ENCODE results near the gene VPS41. TPM values are rescaled to one million over a fixed set of nuclear protein-coding genes. Genes with fewer than 3 reads are reported as not detected.

The VPS41 gene
- total RNA-seq, 2 donors from 2014 or later, result 46.8 to 49.4 TPM

DNA sequence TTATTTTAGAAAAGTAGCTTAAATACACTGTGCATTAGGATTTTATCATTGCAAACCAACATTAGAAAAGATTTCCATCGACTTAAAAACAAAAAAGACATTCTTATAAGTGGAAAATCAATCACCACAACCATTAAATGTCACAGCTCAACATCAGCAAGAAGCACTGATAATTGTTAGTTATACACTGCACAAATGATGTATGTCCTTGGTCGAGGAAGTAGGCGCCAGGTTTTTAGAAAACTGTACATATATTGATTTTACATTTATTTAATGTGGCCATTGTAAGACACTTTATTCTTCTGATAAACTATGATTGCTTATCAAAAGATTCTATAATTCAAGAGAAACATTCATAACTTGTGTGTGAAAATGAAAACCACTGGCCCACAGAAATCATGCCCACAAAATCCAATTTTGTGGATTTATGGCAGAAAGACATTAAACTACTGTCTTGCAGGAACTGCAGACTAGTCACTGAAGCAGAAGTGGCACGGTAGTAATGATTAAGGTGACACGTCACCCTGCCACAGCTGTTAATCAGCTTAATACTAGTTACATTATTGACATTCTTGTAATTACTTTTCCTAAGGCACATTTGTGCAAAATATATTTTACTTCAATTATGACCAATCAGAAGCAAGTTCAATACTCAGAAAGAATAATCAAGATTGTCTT lies 79.4 kb downstream of the VPS41 start:
- no peak for ATAC-seq
- DNase-seq, result no peak
- intact Hi-C loops (cut with DNase I), result no loop called here

- intact Hi-C loops (cut with DNase I), result no loop called here
- no peak for ATAC-seq
Observed at GRCh38 chr7:38828026-38828425, 81.0 kb downstream of the VPS41 start.

DNA sequence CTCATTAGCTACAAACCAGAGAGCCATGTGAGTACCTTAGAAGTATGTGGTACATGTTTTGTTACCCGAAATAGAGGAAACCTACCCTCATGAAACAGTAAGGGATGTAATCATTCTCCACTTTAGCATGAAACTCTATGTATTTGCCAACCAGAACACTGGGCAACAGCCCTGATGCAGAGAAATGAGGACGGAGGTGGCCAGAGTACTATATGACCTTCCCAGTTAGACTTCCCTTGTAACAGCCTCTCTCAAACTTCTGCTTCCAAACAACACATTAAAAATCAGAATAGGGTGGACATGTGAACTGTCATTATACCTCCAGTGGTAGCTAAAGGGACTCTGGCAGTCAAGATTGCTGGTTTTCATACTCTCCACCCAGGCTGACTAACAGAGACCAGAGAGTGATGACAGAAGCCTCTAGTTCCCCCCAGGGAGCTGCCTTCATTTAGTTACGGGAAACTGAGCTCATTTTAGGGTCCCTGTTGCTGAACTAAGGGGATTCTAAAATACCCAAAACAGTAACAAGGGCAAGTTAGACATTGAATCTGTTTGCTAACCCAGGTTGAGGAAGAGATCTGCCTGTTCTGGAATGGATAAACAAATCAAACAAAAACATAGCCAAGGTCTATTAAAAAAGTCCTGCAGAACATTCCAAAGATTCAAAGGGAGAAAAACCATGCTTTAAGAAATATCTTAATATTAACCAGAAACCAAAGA lies 83.1 kb downstream of the VPS41 start:
- DNase-seq, result peak; percentile 22
- ATAC-seq, result peak in 1 of 2 donors; percentile 42

More at GRCh38 chr7:38828026-38828425, 81.0 kb downstream of the VPS41 start:
- DNase-seq, result no peak

DNA sequence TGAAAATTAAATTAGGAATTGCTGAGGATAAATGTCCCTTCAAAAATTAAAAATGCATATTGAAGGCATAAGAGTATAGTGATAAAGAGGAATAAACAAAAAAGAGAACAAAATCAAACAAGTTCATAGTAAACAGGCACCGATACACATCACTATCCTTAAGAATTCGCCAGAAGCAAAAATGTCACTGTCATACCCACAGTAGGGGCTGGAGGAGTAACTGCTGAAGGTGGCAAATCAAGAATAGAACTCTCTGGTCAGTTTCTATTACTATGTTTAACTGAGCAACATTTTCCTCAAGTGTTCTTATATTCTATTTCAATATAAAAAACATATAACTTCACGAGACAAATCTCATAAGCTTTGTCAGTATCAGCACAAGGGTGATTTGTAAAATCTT lies 84.0 kb downstream of the VPS41 start:
- ATAC-seq, result no peak
- DNase-seq, result no peak
- intact Hi-C loops (cut with DNase I), result no loop called here

More for the DNA sequence above, 83.1 kb downstream of the VPS41 start:
- intact Hi-C loops (cut with DNase I), result no loop called here

GRCh38 chr7:38822549-38822948 lies 86.4 kb downstream of the VPS41 start:
- intact Hi-C loops (cut with DNase I), result no loop called here
- ATAC-seq, result no peak
- no peak for DNase-seq

- ATAC-seq (no peak), DNase-seq (no peak)
- intact Hi-C loops (cut with DNase I), result no loop called here
Observed at GRCh38 chr7:38820571-38820970, 88.4 kb downstream of the VPS41 start.

- intact Hi-C loops (cut with DNase I), result no loop called here
- ATAC-seq, result no peak
- no peak for DNase-seq
Observed at GRCh38 chr7:38819463-38819862, 89.5 kb downstream of the VPS41 start.

GRCh38 chr7:38817526-38817925 lies 91.5 kb downstream of the VPS41 start:
- intact Hi-C loops (cut with DNase I), result no loop called here
- ATAC-seq, result no peak
- DNase-seq, result no peak

DNA sequence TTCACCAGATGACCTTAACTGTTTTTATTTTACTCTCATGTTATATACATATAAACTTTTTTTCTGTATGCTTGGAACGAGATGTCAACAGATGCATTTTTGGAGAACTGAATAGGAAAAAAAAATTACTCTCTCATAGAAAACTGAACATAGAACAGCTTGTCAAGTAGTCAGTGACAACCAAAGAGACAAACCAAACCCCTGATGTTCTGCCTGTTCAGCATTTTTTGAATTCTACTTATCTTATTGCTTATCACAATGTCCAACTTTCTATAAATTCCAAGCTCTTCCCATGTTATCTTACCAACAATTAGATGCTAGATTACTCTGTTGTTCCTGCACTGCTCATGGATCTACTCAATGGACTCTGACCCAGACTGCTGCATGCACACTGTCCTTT lies 95.2 kb downstream of the VPS41 start:
- DNase-seq (no peak), ATAC-seq (no peak)
- intact Hi-C loops (cut with DNase I), result no loop called here

- ATAC-seq (no peak), DNase-seq (no peak)
- intact Hi-C loops (cut with DNase I), result no loop called here
Observed at GRCh38 chr7:38806912-38807311, 102.1 kb downstream of the VPS41 start.

- DNase-seq (no peak), ATAC-seq (no peak)
- intact Hi-C loops (cut with DNase I), result no loop called here
Observed at GRCh38 chr7:38801786-38802185, 107.2 kb downstream of the VPS41 start.

DNA sequence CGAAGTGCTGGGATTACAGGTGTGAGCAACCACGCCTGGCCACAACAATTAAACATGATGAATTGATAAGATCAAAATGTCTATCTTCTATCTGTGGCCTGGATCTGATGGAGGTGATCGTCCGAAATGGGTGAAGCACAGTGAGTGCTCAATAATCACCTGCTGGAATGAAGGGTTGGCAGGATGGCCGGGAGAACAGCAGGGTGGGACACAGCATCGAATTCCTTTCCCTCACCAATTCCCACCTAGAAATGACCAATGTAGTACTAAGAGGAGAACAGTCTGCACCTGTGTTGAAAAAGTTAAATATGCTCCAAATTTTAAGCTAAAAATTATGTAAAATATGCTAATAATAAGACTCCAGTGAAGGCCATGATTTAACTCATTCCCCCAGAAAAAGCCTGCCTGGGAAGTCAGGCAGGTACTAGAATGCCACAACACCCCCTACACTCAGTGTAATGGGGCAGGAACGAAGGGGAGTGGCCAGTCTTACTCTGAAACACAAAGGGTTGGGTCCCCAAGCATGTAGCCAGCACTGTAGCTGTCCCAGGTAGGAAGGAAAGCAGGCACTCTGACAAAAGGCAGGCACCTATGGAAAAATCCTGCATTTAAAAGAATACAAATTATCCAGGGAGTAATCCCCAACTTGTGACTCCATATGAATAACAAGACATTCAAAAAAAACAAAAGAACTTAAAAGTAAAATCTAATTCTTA lies 110.3 kb downstream of the VPS41 start:
- DNase-seq (no peak), ATAC-seq (no peak)
- intact Hi-C loops (cut with DNase I), result loop anchor here (5.0 to 10.0 kb wide), 4 partner anchors 136 to 719 kb away; no protein-coding TSS in a partner anchor

- intact Hi-C loops (cut with DNase I), result loop anchor here (1.0 to 10.0 kb wide), 5 partner anchors 138 to 722 kb away; no protein-coding TSS in a partner anchor
- peak; percentile 32 for DNase-seq
- no peak for ATAC-seq
Observed at GRCh38 chr7:38796626-38797501, 112.1 kb downstream of the VPS41 start.

- no peak for ATAC-seq
- intact Hi-C loops (cut with DNase I), result loop anchor here (5.0 to 10.0 kb wide), 4 partner anchors 139 to 722 kb away; no protein-coding TSS in a partner anchor
- DNase-seq, result no peak
Observed at GRCh38 chr7:38795593-38795992, 113.4 kb downstream of the VPS41 start.

GRCh38 chr7:38781991-38782390 lies 127.0 kb downstream of the VPS41 start:
- DNase-seq (no peak), ATAC-seq (no peak)
- intact Hi-C loops (cut with DNase I), result no loop called here

- ATAC-seq (no peak), DNase-seq (no peak)
- intact Hi-C loops (cut with DNase I), result no loop called here
Observed at GRCh38 chr7:38777609-38778008, 131.4 kb downstream of the VPS41 start.

GRCh38 chr7:38775506-38776175 lies 133.3 kb downstream of the VPS41 start:
- ATAC-seq, result no peak
- intact Hi-C loops (cut with DNase I), result no loop called here
- DNase-seq, result no peak

- DNase-seq (no peak), ATAC-seq (no peak)
- intact Hi-C loops (cut with DNase I), result no loop called here
Observed at GRCh38 chr7:38773430-38773829, 135.6 kb downstream of the VPS41 start.

DNA sequence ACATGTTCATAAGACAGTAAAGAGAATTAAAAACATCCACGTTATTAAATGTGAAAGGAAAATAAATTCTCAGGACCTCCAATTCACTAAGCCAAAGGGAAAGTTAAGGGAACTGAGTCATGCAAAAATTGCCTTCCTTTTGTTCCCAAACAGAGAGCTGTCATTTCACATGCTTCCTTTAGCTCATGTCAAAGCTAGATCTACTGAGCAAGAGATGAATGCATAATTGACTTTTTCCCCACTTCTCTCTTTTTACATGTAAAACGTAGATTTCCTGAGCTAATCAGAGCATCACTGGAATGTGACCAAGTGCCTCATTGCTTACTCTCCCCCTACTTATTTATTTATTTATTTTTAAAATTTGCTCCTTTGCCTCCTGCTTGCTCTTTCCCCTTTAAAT lies 148.8 kb downstream of the VPS41 start:
- intact Hi-C loops (cut with DNase I), result no loop called here
- no peak for DNase-seq
- no peak for ATAC-seq

All from left cardiac atrium (tissue), 4 donors.